Measurements from ENCODE around the gene MBNL2.

MBNL2 gene

DNA sequence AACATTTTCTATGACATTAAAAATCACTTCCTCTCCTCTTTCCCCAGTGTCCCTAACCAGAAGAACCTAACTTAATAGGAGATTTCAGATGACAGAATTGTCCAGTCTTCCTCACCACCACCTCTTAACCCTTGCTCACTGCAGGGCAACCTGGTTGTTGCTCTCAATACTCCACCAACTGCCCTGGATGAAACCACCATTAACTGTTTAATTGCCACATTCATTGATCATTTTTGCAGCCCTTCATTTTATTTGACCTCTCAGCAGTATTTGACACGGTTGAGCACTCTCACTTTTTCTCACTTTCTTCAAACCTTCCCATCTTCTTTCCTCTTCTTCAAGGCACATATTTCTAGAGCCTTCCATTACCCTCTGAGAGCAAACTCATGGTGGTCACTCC, 84.0 kb downstream of the MBNL2 start:
- no peak for DNase-seq

DNA sequence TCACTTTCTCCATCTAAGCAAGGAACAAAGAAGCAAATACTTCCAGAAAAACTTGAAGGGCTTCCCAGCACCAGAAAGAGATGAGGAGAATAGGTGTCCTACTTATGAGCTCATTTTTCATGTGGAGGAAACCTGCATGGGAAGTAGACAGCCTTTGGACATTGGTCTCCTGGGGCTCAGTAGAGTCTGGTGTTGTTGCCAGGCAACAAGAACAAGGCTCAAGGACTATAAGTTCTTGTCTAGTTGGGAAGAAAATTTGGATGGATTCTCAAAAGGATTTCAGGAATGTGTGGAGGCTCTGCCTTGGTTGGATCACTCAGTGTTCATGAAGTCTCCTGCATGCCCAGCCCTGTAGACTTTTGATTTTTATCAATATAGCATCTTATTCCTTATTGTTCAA, 84.5 kb downstream of the MBNL2 start:
- no peak for DNase-seq

DNA sequence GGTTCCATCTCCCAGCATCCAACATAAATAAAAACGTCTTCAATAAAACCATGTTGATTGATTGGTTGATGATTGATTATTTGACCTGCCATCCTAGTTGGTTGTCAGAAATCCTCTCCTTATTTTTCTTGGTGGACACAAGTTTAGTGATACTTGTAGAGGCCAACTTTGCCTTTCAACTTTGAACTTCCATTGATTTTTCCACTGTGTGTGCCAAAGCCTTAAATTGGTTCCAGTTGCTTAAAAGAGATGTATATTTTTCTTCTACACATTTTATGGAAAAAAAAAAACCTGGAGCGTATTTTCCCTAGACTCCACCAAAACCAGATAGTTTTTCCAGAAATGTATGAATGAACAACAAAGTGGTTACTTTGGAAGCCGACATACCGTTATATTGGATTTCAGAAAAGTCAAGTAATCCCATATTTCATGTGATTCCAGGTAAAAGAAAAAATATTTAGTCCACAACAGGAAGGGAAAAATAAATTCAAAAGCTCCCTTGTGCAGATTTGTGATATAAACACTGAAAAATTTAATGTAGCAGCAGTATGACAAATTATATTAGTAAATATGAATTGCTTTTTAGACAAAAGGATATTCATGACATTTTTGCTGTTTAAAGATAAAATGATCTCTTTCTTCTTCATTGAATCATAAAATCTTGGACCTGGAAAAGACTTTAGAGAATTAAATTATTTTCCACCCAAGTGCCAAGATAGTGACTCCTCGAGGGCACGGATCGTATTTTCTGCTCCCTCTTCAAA, 85.2 kb downstream of the MBNL2 start:
- DNase-seq, result no peak

DNA sequence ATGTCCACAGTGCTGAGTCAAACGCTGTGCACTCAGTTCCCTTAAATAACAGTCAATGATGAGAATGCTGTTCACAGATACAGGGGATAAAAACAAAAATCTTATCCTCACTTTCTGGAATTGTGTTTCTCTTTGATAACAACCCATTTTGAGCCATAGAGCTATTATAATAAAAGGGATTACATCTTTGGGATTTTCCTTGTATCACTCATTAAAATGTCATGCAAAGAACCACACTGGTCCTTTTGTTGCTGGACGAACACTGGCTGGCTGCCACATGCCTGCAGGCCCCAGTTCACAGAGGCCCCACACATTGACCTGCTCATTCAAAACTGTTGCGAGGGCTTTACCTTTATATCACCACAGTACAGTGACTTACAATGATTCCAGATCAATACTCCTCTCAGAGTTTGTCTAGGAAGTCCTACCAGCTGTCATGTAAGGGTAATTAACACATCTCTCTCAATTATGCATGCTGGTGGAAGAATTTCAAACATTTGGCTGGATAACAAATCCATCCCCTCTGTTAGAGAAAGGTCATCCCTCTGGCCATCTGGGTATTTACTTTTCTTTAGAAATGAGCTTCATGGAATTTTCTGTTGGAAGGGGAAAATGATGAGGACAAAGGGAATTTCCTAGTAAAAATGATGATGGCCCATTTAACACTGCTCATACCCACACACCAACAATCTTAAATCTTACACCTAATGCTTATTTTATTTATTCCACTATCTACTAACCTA, 85.9 kb downstream of the MBNL2 start:
- no peak for DNase-seq

DNA sequence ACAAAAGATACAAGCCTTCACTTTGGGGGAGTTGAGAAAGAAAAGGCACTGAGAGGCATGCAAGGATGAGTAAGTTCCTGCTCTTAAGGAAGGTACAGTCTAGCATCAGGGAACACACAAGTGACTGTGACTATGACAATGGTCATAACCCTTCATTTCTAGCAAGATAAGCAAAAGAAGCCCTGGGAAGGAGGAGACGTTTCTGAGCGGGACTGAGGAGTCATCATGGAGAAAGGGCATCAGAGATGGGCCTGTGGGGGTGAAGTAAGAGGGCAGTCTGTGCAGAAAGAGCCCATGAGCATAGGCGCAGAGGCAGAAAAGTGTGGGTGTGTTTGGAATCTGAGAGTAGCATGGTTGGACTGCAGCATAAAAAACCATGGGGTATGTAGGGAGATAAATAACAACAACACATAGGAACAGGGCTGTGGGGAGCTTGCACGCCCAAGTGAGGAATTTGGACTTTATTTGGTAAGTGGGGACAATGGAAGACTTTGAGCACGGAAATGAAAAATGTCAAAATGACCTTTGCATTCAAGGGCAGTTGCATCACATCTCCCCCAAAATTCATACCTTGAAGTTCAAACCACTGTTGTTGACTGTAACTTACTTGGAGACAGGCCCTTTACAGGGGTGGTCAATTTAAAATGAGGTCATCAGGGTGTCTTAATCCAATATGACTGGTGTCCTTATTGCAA, 86.7 kb downstream of the MBNL2 start:
- DNase-seq, result peak in 3 of 4 experiments; percentile 7 to 46 (median 8)

DNA sequence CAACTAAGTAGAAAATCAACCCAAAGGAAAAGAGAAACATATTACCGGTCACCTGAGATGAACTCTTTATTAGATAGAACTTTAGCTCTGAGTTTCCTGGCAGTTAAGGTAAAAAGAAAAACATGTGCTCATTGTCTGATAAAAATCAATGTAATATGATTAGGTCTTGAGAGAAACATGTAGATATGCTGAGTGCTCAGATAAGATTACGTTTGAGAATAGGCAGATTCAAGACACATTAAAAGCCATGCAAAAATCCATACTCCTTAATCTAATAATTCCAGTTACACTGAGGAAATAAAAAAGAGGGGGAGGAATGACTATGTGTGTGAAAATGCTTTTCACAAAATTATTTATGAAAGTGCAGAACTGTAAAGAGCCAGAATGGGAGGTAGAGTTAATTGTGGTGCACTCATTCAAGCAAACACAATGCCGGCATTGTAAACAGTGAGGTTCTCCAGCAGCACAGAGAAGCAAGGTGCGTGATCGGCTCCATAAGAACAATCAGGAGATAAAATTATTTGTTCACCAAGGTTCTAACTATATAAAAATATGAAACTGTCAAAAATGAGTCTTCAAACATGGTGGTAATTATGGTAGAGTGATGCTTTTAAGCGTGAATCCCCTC, 88.8 kb downstream of the MBNL2 start:
- DNase-seq, result no peak

DNA sequence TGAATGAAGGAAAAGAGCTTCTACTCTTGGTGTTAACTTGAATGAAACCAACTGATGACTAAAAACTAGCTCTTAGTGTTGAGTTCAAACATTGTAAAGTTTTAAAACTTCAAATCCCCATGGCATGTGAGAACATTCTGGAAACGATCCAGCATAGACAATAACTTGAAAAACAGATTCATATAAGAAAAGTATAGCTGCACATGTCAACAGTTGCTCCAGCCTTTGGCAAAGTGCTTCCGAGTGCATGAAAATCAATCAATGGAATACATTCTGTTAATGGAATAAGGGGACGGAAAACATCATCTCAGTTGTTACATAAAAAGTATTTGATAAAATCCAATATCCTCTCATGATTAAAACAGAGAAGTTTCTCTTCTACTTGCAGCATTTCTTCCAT, 89.8 kb downstream of the MBNL2 start:
- DNase-seq, result no peak

DNA sequence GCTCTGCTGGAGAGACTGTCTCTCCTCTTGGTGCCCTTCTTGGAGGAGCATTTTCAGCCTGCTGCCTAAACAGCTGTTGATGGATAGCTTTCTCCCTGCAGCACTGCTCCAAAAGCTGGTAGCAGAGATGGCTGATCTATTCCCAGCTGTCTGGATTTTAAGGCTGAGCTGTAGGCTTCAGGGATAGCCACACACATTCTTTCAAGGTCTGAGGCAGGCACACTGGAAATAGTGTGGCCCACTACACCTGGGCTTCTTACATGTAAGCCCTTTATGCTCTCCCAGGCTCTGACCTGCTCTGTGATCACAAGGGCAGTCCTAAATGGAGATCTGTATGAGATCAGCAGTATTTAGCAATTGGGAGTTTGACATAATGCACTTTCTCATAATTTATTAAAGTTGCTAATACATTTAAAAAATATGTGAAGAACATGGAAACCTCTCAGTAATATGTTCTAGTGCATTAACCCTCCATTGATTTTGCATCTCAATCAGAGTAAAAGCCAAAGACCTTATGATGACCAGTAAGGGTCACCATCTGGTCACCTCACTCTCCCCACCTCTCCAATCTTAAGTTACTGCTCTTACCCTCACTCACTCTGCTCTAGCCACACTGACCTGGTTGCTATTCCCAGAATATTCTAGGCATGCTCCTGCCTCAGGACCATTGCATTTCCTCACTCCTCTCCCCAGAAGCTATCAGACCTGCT, 91.6 kb downstream of the MBNL2 start:
- no peak for DNase-seq

DNA sequence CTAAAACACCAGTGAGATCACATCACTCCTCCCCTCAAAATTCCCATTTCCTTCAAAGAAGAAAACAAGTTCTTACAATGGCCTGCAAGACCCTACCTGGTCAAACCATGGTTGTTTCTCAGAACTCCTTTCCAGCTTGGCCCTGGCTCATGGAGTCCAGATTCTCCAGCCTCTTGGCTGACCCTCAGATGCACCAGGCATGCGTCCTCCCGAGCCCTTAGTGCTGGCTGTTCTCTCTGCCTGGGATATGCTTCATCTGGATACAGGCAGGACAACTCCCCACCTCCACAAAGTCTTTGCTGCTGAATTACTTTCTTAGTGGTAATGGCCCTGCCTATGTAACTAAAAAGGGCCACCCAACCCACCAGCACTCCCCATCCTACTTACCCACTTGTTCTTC, 94.3 kb downstream of the MBNL2 start:
- DNase-seq, result no peak

DNA sequence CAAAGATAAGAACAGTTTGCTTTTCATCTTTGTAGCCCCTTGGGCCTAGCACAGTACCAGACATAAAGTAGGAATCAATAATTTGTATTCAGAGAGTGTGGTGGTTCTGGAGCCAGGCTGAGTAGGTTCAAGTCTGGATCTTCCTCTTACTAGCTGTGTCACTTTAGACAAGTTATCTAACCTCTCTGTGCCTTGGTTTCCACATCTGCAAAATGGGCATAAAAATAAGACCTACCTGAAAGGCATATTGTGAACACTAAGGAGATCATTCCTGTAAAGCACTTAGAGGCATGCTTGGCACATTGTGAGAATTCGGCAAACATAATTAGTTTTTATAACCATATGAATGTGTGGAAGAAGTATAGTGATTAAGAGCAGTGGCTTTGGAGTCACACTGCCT, 95.8 kb downstream of the MBNL2 start:
- no peak for DNase-seq

DNA sequence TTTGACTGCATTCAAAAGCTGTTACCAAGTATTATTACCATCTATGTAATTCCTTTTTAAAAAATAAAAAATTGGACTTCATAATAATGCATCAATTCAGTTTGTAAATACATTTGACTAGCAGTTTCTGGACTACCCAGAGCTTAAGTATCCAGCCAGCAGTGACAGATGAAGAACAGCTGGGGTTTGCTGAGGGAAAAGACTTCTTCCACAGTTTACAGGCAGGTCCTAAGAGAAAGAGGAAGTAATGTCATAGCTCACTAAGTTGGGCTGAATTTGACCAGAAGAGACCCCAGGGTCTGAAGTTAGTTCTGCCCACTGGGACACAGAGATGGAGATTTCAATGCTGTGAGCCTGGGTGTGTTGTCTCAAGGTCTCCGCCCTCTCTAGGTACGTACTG, 96.4 kb downstream of the MBNL2 start:
- peak in 3 of 4 experiments; percentile 10 to 36 (median 21) for DNase-seq

DNA sequence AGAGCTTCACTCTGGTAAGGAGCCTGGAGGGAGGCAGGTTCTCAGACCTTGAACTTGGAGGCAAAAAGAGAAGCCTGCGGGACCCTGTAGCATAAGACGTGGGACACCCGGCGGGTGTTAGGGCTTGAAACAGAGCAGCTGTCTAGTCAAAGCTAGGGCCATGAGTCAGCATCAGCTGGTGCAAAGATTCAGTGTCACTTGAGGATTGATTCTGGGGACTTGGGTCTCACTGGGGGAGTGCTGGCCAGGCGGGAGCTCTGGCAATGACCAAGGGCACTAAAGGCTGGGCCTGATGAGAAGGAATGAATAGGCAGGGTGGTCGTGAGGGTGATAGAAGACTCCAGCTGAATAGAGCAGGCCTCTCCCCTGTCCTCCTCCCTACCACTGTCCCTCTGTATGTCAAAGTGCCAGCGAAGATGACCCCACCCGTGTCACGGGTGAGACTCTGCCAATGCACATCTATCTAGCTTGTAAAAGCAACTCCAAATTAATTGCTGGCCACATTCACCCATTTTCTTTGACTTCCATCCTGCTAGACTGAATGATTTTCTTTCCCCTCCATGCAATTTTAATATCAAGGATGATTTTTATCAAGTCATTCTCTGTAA, 97.1 kb downstream of the MBNL2 start:
- no peak for DNase-seq

DNA sequence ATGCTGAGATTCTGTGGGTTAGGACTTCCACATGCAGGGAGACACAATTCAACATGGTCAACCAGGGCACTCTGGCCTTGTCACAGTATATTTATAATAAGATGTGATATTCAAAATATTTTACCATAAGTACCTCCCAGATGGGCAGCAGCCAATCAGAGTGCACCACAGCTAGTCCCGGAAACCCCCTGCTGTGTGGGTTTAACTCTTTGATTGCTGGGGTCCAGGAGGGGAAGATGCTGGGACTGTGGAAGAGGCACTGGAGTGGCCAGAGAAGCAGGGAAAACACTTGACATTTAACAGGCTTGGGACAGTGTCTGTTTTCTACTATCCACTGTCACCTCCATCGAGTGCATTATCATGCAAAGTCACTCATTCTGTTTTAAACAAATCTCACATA, 99.0 kb downstream of the MBNL2 start:
- DNase-seq, result no peak

DNA sequence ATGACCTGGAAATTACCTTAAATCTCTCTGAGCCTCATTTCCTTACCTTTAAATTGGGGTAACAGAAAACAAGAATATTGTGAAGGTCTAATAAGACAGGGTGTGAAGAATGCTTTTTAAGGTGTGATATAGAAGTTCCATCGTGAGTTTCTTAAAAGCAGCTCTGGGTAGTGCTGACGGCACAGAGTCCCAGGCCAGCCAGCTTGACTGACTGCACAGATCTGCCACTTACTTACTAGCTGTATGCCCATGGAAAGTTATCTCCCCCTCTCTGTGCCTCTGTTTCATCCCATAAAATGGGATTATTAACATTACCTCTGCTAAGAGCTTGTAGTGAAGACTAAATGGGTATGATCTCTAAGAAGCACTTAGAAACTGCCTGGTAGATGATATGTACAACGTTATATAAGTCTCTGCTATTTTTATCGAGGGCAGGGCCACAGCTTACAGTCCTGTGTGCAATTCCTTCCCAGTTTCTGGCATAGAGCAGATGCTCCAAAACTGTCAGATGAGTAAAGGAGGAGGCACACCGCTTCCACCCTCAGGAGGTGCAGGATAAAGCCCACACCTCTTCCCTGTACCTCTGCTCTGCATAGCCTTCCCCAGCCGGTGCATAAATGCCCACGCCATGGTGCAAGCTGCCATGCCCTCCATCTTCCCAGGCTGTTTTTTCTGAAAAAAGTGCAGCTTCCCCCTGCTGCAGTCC, 99.6 kb downstream of the MBNL2 start:
- no peak for DNase-seq

DNA sequence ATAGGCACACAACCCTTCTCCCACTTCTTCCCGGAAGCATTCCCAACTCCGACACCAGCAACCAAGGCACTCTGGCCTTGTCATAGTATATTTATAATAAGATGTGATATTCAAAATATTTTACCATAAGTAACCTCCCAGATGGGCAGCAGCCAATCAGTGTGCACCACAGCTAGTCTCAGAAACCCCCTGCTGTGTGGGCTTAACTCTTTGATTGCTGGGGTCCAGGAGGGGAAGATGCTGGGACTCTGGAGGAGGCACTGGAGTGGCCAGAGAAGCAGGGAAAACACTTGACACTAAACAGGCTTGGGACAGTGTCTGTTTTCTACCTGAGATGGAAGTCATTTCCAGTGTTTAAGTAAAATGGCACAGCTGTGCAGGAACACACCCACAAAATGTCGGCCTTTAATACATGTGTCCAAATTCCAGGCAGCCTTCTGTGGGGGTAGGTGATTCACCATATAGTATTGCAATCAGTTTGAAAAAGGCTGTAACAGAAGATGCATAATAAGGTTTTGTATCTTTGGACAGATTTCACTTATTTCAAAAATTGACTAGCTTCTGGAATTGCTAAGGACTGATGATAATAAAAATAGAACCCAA, 100.7 kb downstream of the MBNL2 start:
- no peak for DNase-seq

DNA sequence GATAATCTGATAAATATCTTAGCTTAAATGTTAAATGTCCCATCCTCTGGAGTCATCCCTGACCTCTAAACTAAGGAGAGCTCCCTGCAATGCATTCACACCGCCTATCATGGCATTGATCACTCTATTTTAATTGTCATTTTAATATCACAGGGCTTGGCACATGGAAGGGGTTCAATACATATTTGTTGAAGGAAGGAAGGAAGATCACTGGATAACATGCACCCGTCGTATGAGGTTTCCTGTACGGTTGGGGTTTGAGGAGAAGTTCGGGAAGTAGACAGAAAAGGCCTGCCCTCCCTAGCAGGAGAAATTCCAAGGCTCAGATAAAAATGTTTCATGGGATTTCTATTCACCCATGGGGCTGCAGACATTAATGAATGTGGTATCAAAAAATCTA, 102.0 kb downstream of the MBNL2 start:
- DNase-seq, result no peak

DNA sequence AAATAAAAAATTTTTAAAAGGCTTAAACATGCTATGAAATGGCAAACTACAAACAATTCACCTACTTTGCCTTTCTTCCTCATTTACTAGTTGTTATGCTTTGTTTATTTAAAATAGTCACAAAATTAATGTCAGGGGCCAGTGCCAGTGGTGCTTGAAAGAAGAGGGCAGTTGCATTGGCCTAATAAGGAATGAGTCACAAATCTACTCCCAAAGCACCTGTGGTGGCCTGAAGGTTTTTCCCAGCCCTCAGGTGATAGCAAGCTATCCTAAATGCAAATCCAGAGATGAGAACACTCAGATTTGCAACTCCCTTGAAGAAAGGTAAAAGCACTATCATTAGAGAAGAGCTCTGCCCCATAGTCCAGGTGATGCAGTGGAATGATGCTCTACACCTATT, 103.6 kb downstream of the MBNL2 start:
- no peak for DNase-seq

DNA sequence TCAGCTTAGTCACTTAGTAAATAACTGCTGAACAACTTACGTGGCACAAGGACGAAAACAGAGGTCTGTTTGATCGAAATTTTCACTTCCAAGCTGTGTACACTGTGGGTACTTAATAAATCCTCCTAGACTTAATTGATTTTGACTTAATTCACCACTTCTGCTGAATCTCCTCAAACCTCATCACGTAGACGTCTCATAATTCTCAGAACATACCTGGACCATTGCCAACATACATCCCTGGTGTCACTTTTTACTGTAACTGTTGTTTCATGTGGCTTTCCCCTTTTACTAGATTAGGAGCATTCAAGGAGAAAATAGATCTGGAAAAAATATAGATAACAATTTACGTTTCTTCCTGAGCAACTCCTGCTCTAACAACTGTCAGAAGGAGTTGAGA, 105.0 kb downstream of the MBNL2 start:
- no peak for DNase-seq

DNA sequence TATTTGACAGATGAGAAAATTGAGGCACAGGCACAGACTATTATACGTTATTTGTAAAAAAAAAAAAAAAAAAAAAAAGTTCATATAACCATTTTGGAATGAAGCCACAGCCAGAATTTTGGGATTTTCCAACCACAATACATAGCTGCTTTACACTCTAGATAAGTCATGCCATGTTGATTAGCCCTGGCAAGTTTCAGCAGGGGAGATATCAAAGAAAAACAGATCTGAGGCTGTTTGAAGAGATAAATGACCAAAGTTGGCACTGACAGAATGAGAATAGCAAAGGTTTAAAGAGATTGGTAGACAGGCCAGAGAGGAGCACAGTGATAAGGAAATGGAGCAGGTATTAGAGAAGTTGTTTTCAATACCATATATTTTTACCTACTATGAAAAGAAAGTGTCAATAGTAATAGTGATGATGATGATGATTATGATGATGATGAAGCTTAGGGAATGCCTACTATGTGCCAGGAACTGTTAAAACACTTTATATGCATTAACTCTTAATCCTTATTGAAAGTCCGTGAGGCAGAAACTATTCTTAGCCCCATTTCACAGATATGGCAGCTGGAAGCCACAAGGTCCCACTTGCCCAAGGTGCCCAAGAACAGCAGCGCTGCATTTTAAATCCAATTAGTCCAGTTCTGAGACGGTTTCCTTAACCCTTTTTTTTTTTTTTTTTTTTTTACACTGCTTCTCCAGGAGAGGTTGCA, 105.5 kb downstream of the MBNL2 start:
- no peak for DNase-seq

DNA sequence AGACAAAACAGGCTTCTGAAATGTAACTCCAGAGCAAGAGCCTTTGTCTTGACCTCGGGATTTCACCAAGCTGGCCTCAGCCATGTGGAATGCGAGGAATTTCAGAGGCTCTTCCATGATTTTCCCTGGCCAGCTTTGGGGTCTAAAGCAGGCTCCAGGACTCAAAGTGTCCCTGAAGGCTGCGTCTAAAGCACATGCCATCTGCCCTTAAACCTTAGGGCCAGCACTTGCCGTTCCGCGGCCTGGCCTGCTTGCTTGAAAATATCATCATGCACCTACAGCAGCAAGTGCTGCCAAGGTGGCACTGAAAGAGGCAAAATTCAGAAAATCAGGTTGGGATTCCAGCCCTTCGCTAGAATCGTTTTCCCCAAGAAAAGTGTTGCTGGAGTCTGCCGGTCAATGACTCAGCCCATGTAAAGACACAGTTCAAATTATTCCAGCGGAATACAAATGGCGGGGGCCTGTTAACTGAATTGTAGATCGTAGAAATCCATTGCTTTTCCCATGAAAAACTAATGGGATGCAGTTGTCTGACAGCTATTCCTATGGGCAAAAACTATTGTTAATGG, 106.2 kb downstream of the MBNL2 start:
- no peak for DNase-seq
